ENCODE data around the gene UCN.

The UCN gene

GRCh38 chr2:27309651-27310050, 1.4 kb upstream of the UCN start:
- H3K4me3 ChIP-seq (ENCODE audit: low read depth, low read length): no peak overlapping the region
- TF ChIP-seq POLR2A (IDR thresholded peaks at IDR 0.05; ENCODE audit: extremely low read depth, insufficient read length) (no peak), MYC (IDR thresholded peaks at IDR 0.05; ENCODE audit: low read depth, low read length) (no peak), MAX (IDR thresholded peaks at IDR 0.05; ENCODE audit: low read depth, low read length) (no peak), CTCF (IDR thresholded peaks at IDR 0.05; ENCODE audit: low read depth, low read length) (no peak)
- no peak for DNase-seq (ENCODE audit: low read depth)

- TF ChIP-seq MAX (IDR thresholded peaks at IDR 0.05; ENCODE audit: low read depth, low read length): no peak
- no peak for TF ChIP-seq POLR2A (IDR thresholded peaks at IDR 0.05; ENCODE audit: extremely low read depth, insufficient read length)
- no peak for TF ChIP-seq CTCF (IDR thresholded peaks at IDR 0.05; ENCODE audit: low read depth, low read length)
- TF ChIP-seq MYC (IDR thresholded peaks at IDR 0.05; ENCODE audit: low read depth, low read length): no peak
- no peak overlapping the region for H3K4me3 ChIP-seq (ENCODE audit: low read depth, low read length)
- no peak for DNase-seq (ENCODE audit: low read depth)
Observed at GRCh38 chr2:27307545-27308358, 493 bp downstream of the UCN start.

- no peak for DNase-seq (ENCODE audit: low read depth)
- TF ChIP-seq CTCF (IDR thresholded peaks at IDR 0.05; ENCODE audit: low read depth, low read length) (no peak), MAX (IDR thresholded peaks at IDR 0.05; ENCODE audit: low read depth, low read length) (no peak), POLR2A (IDR thresholded peaks at IDR 0.05; ENCODE audit: extremely low read depth, insufficient read length) (no peak), MYC (IDR thresholded peaks at IDR 0.05; ENCODE audit: low read depth, low read length) (no peak)
- H3K4me3 ChIP-seq (ENCODE audit: low read depth, low read length): no peak overlapping the region
Observed at GRCh38 chr2:27307287-27307544, 1.0 kb downstream of the UCN start.

- DNase-seq (ENCODE audit: low read depth): no peak
- H3K4me3 ChIP-seq (ENCODE audit: low read depth, low read length): no peak overlapping the region
- TF ChIP-seq CTCF (IDR thresholded peaks at IDR 0.05; ENCODE audit: low read depth, low read length) (no peak), POLR2A (IDR thresholded peaks at IDR 0.05; ENCODE audit: extremely low read depth, insufficient read length) (no peak), MAX (IDR thresholded peaks at IDR 0.05; ENCODE audit: low read depth, low read length) (no peak), MYC (IDR thresholded peaks at IDR 0.05; ENCODE audit: low read depth, low read length) (no peak)
Observed at GRCh38 chr2:27306573-27307286, 1.5 kb downstream of the UCN start.

- no peak overlapping the region for H3K4me3 ChIP-seq (ENCODE audit: low read depth, low read length)
- DNase-seq (ENCODE audit: low read depth): no peak
- TF ChIP-seq MAX (IDR thresholded peaks at IDR 0.05; ENCODE audit: low read depth, low read length) (no peak), POLR2A (IDR thresholded peaks at IDR 0.05; ENCODE audit: extremely low read depth, insufficient read length) (no peak), CTCF (IDR thresholded peaks at IDR 0.05; ENCODE audit: low read depth, low read length) (no peak), MYC (IDR thresholded peaks at IDR 0.05; ENCODE audit: low read depth, low read length) (no peak)
Observed at GRCh38 chr2:27306136-27306535, 2.1 kb downstream of the UCN start.

All from NB4 (cell line).